Ramos (cell line): ENCODE measurements around the gene NCOR1.

Experiments
- in situ Hi-C: fragments of 300-500 bp; cut with MboI; formaldehyde crosslinking; loops from one replicate; pipeline ENCODE4 v1.14.3; 2022; ENCODE audit warnings: low sequenced_read_pairs; ENCODE audit not compliant: unreplicated experiment

The NCOR1 gene

DNA sequence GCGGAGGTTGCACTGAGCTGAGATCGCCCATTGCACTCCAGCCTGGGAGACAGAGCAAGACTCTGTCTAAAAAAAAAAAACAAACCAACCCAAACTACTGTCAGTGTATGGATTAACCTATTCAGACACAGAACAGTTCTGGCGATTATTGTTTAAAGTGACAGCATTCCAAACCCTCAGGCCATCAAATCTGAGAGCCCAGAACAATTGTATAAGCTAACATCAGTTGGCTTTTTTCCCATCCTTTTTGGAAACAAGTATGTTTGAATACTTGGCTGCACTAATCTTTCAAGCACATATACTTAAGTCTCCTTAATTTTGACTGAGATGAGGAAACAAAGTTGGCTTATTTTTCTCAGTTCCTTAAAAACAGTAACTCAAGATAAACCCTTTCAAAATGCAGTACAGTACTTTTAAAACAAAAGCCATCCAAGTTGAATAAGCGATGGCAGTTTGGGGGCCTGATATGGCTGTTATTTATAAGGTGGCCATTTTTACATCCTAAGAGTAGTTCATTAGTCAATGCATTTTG, 217.2 kb downstream of the NCOR1 start:
- in situ Hi-C loops, result no loop called here

DNA sequence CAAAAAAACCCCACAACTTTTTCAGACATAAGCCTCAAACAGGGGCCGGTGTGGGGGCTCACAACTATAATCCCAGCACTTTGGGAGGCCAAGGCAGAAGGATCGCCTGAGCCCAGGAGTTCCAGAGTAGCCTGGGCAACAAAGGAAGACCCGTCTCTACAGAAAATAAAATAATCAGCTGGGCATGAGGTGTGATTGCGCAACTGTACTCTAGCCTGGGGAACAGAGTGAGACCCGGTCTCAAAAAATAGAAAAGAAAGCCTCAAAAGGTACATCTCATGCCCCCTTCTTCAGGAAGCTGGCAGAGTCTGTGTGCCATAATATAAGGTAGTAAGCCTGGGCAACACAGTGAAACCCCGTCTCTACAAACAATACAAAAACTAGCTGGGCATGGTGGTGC, 219.0 kb downstream of the NCOR1 start:
- in situ Hi-C loops, result no loop called here

DNA sequence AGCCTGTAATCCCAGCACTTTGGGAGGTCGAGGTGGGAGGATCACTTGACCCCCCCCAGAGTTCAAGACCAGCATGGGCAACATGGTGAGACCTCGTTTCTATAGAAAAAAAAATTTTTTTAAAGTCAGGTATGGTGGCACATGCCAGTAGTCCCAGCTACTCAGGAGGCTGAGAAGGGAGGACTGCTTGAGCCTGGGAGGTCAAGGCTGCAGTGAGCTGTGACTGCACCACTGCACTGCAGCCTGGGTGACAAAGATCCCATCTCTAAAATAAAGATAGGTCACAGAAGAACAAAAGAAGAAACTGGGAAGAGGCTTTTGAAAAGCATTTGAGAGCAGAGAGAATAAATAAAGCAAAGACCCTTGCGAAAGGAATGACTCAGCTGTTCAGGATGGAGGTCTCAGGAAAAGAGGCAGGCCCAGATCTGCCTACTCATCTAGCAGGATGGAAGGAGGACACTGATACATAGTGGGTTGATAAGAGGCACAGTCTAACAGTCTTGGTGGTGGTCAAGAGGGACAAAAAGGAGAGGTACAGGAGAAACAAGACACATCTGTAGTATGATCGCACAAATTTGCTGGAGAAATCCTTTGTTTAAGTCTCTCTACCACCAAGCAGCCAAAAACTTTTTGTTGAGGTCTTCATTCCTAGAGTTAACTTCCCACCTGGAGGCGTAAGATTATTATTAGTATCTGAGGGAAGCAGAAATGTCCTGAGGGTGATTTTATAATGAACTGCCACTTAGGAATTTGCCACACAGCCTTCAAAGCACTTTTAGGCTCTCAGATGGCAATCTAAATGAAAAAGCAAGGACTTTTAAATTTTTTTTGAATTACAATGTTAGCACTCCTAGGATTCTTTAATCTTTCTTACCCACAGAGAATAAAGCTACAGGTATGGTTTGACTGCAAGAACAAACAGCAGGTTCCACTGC, 233.4 kb downstream of the NCOR1 start:
- in situ Hi-C loops, result no loop called here

DNA sequence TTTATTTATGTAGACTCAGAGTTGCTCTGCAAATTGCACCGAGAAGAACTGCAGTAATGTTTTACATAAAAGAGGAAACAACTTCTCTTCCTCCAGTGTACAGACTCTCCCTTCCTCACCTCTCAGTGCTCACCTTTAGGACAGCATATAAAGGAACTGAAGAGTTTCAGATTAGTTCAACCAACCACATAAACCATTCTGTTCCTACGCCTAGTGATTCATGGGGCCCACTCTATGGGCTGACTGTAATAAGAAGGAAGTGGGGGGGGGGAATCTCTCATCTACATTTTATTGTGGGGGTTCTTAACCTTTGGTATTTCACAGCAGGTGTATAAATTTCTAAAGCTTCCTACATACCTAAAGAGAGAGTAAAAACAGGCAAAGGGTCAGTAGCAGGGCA, 234.1 kb downstream of the NCOR1 start:
- in situ Hi-C loops, result no loop called here
